ENCODE measurements around the gene CHST15. TPM values are rescaled to one million over a fixed set of nuclear protein-coding genes. Genes with fewer than 3 reads are reported as not detected.
A peak's percentile ranks its signal among the peaks of the same experiment; 100 is the strongest.

The CHST15 gene
- total and polyA plus RNA-seq, 2 of the 13 experiments (the other 11 are each of a cell fraction or from before 2014, with no cell fraction given) = 1.4 to 94.7 TPM

- peaks cover 3 to 49% of the 10 kb centered on the region in 2 experiments for H3K27me3 ChIP-seq (ENCODE audit: control insufficient read depth in 1 of 2, insufficient read depth in 2 of 2, low read length in 2 of 2)
- H3K79me2 ChIP-seq (ENCODE audit: insufficient read depth, low read length) = peaks cover 34% of the 10 kb centered on the region
- intact Hi-C loops (cut with micrococcal nuclease; ENCODE audit: unreplicated experiment) (no loop called here), in situ Hi-C loops (cut with HindIII; ENCODE audit: extremely low pct_ligation_motif_present, low pct_unique_long_range_greater_than_20kb) (loop anchor here (5.0 kb wide), 1 partner anchor 97 kb away; no protein-coding TSS in a partner anchor)
- peak overlapping the region; percentile 85; the same call in 1 of the 2 replicates for H3K9ac ChIP-seq (ENCODE audit: insufficient read depth, low read depth, low read length)
- H3K4me2 ChIP-seq (ENCODE audit: low read depth, low read length) = peak overlapping the region; percentile 82
- H4K20me1 ChIP-seq (ENCODE audit: insufficient read depth, low read length) = peaks cover 27% of the 10 kb centered on the region
- H2AFZ ChIP-seq (ENCODE audit: low read length) = no peak overlapping the region
- H3K4me1 ChIP-seq (ENCODE audit: insufficient read depth, low read length) = peaks cover 72% of the 10 kb centered on the region
- CTCF ChIA-PET (ENCODE audit: low intra/inter-chr PET ratio, low total read pairs) = no interaction called here
- POLR2A ChIA-PET = interaction anchor here (0.9 kb wide), 1 partner anchor 46 kb away, joined by 3 read pairs; no protein-coding TSS in a partner anchor
- H3K27ac ChIP-seq (ENCODE audit: extremely low read length, insufficient read depth, low read length) = no peak overlapping the region
- ATAC-seq (no peak), DNase-seq (ENCODE audit: low spot score) (no peak), FAIRE-seq (no peak)
- no peak for TF ChIP-seq MAZ (IDR thresholded peaks at IDR 0.05; ENCODE audit: borderline replicate concordance, low read depth, low read length)
- 0 out of 2 replicates have a peak, but pooled peaks have one; percentile 4 for TF ChIP-seq MAZ (CRISPR knock-in tag; IDR thresholded peaks at IDR 0.05; ENCODE audit: low read depth)
- TF ChIP-seq ZNF441 (CRISPR knock-in tag; IDR thresholded peaks at IDR 0.05; ENCODE audit: borderline replicate concordance) = peak; percentile 23; the same call in 1 of the 2 replicates
- TF ChIP-seq ETV5 (CRISPR knock-in tag; IDR thresholded peaks at IDR 0.05; ENCODE audit: borderline replicate concordance) = no peak
- peak; percentile 28; the same call in 1 of the 2 replicates for TF ChIP-seq ZSCAN9 (CRISPR knock-in tag; IDR thresholded peaks at IDR 0.05; ENCODE audit: borderline replicate concordance)
- TF ChIP-seq ZNF18 (CRISPR knock-in tag; IDR thresholded peaks at IDR 0.05; ENCODE audit: insufficient replicate concordance) = peak; percentile 62
- 0 out of 2 replicates have a peak, but pooled peaks have one; percentile 28 for TF ChIP-seq HOXA5 (CRISPR knock-in tag; IDR thresholded peaks at IDR 0.05)
- TF ChIP-seq ZKSCAN8 (CRISPR knock-in tag; IDR thresholded peaks at IDR 0.05; ENCODE audit: borderline replicate concordance) = no peak
- peak; percentile 31; the same call in 1 of the 2 replicates for TF ChIP-seq SAP130 (CRISPR knock-in tag; IDR thresholded peaks at IDR 0.05; ENCODE audit: low read depth)
- H3K36me3 ChIP-seq (replicated peaks in 1 of 2; ENCODE audit: control insufficient read depth in 1 of 2, insufficient read depth in 2 of 2, low read length in 2 of 2) = peaks cover 2 to 8% of the 10 kb centered on the region in 2 experiments; a peak in 3 of 5 replicates
- BruUV-seq (replicated peaks) = no TSS peak
- H3K9me3 ChIP-seq (ENCODE audit: low read length) = peaks cover 5% of the 10 kb centered on the region; the same call in 1 of the 2 replicates
- WGBS (ENCODE audit: low lambda C conversion rate) = 3% methylated on average over 11 of the region's 11 CpGs
- peak overlapping the region; percentile 86 to 91 (median 91) for H3K4me3 ChIP-seq (replicated peaks in 1 of 3; ENCODE audit: insufficient read depth in 1 of 3, low read depth in 2 of 3, low read length in 3 of 3)
These were observed 1.0 kb upstream of the CHST15 start for GRCh38 chr10:124094419-124094785.

All from HepG2 (cell line).